Ishikawa (cell line): ENCODE measurements around the gene KNDC1.

Experiments used
- CEBPB ChIP-seq: IDR thresholded peaks from 2 replicates; pipeline ENCODE4 v1.6.1; 2012
- CREB1 ChIP-seq: IDR thresholded peaks from 2 replicates; pipeline ENCODE4 v1.6.1; 2012; ENCODE audit warnings: low read depth
- EP300 ChIP-seq: IDR thresholded peaks from 2 replicates; pipeline ENCODE4 v1.6.1; 2012; ENCODE audit warnings: borderline replicate concordance
- MAX ChIP-seq: IDR thresholded peaks from 2 replicates; pipeline ENCODE4 v1.6.1; 2012
- RAD21 ChIP-seq: IDR thresholded peaks from 2 replicates; pipeline ENCODE4 v1.6.1; 2012; ENCODE audit warnings: low read depth
- REST ChIP-seq: IDR thresholded peaks from 2 replicates; pipeline ENCODE4 v1.6.1; 2012; ENCODE audit warnings: low read depth, mild to moderate bottlenecking

GRCh38 chr10:133187091-133187905 is 27.3 kb downstream of the KNDC1 start:
- TF ChIP-seq MAX (no peak), EP300 (no peak), RAD21 (no peak), CREB1 (no peak), CEBPB (no peak), REST (no peak)
